HCT116 (cell line): Measurements from ENCODE around the gene FATE1. TPM values are rescaled to one million over a fixed set of nuclear protein-coding genes. Genes with fewer than 3 reads are reported as not detected.

Source experiments
- ATAC-seq: fragments of 200-7000 bp; cut with Tn5 transposase; 2 replicates; pipeline ENCODE4 v1.9.1; 2020; ENCODE audit warnings: mild to moderate bottlenecking, moderate library complexity
- BruUV-seq: library from RNA; stranded (reverse); fragments of 400-500 nt; replicated peaks from 2 replicates; lab custom pipeline; 2021; lab: Mats Ljungman, UMichigan
- CTCF ChIA-PET: fragments of 300-600 bp; sonication (Branson Sonifier 250); formaldehyde crosslinking; loops from one replicate; lab custom pipeline; 2021; ENCODE audit warnings: antibody characterized with exemption; lab: Charles Lee
- POLR2A ChIA-PET: fragments of 300-600, 350-600 bp; sonication (Branson Sonifier 250); formaldehyde crosslinking; loops from one replicate; lab custom pipeline; 2021; ENCODE audit warnings: antibody characterized with exemption; lab: Charles Lee
- RAD21 ChIA-PET, 2 experiments: fragments of 300-600 bp; sonication (Branson Sonifier 250); formaldehyde crosslinking; loops; one replicate each; lab custom pipeline; 2023; ENCODE audit warnings: low total read pairs in 2 of 2; ENCODE audit not compliant: uncharacterized antibody in 2 of 2, unreplicated experiment in 2 of 2, low non-redundant PET in 1 of 2; lab: Charles Lee
- DNase-seq: peaks from one replicate; pipeline ENCODE4 v3.0.0-alpha.2; 2010; ENCODE audit warnings: low read depth, low spot score
- H2AFZ ChIP-seq: fragments of 200-600 bp; shearing (Covaris generic), sonication (generic); 2 replicates; pipeline ENCODE4 v1.6.1; 2017; ENCODE audit warnings: low read depth, mixed run types, mixed read lengths, antibody characterized with exemption, low read length; ENCODE audit not compliant: poor library complexity, severe bottlenecking
- H3K27ac ChIP-seq: 2 replicates; pipeline ENCODE4 v1.5.1; 2012; ENCODE audit warnings: low read depth, low read length
- H3K27me3 ChIP-seq: fragments of 200-600 bp; sonication (generic); 2 replicates; pipeline ENCODE4 v1.6.1; 2016; ENCODE audit warnings: mixed run types, low read length, mixed read lengths; ENCODE audit not compliant: insufficient read depth
- H3K36me3 ChIP-seq, 2 experiments: fragments of 200-500 bp in 1 of 2; fragments of 200-600 bp in 1 of 2; sonication (Bioruptor generic) in 1 of 2; sonication (generic) in 1 of 2; 2 replicates each; pipeline versions ENCODE4 v1.5.1 to v1.6.1; 2014 to 2016; ENCODE audit warnings: low read length in 2 of 2, inconsistent platforms in 1 of 2, mixed read lengths in 1 of 2, mixed run types in 1 of 2; ENCODE audit not compliant: insufficient read depth in 2 of 2, control insufficient read depth in 1 of 2
- H3K4me1 ChIP-seq, 2 experiments: fragments of 200-600 bp in 1 of 2; sonication (generic) in 1 of 2; 2 replicates each; pipeline versions ENCODE4 v1.5.1 to v1.6.1; 2012 to 2017; ENCODE audit warnings: low read length in 2 of 2, inconsistent platforms in 1 of 2, mild to moderate bottlenecking in 1 of 2, mixed read lengths in 1 of 2, mixed run types in 1 of 2, moderate library complexity in 1 of 2; ENCODE audit not compliant: insufficient read depth in 2 of 2, control insufficient read depth in 1 of 2
- H3K4me2 ChIP-seq: fragments of 200-600 bp; sonication (generic); 2 replicates; pipeline ENCODE4 v1.6.1; 2017; ENCODE audit warnings: mixed run types, low read length, mixed read lengths
- H3K4me3 ChIP-seq, 2 experiments: fragments of 200-600 bp in 1 of 2; sonication (generic) in 1 of 2; replicated peaks in 1 of 2; 2 replicates each; pipeline ENCODE4 v1.5.1; 2011 to 2016; ENCODE audit warnings: low read length in 2 of 2, control low read depth in 1 of 2, low read depth in 1 of 2, mild to moderate bottlenecking in 1 of 2, mixed read lengths in 1 of 2, mixed run types in 1 of 2
- H3K79me2 ChIP-seq: fragments of 200-600 bp; sonication (generic); 2 replicates; pipeline ENCODE4 v1.6.1; 2017; ENCODE audit warnings: mild to moderate bottlenecking, mixed run types, low read length, moderate library complexity, mixed read lengths; ENCODE audit not compliant: insufficient read depth
- H3K9ac ChIP-seq: fragments of 200-600 bp; sonication (generic); 2 replicates; pipeline ENCODE4 v1.6.1; 2016; ENCODE audit warnings: low read length, mixed read lengths
- H3K9me2 ChIP-seq: fragments of 200-600 bp; sonication (generic), shearing (Covaris generic); 2 replicates; pipeline ENCODE4 v1.6.1; 2017; ENCODE audit warnings: mixed run types, mild to moderate bottlenecking, moderate library complexity; ENCODE audit not compliant: insufficient read depth
- H3K9me3 ChIP-seq, 2 experiments: fragments of 200-500 bp in 1 of 2; fragments of 200-600 bp in 1 of 2; sonication (Bioruptor generic) in 1 of 2; sonication (generic) in 1 of 2; 2 replicates each; pipeline ENCODE4 v1.6.1; 2014 to 2017; ENCODE audit warnings: low read length in 2 of 2, mixed read lengths in 2 of 2, inconsistent platforms in 1 of 2, low read depth in 1 of 2, mild to moderate bottlenecking in 1 of 2, mixed run types in 1 of 2, moderate library complexity in 1 of 2; ENCODE audit not compliant: control insufficient read depth in 1 of 2, insufficient read depth in 1 of 2
- H4K20me1 ChIP-seq: fragments of 200-600 bp; sonication (generic), shearing (Covaris generic); 2 replicates; pipeline ENCODE4 v1.6.1; 2017; ENCODE audit warnings: mixed run types, mild to moderate bottlenecking, moderate library complexity; ENCODE audit not compliant: insufficient read depth
- CBX3 ChIP-seq: IDR thresholded peaks from 2 replicates; pipeline ENCODE4 v1.6.1; 2012; ENCODE audit warnings: low read depth
- CTCF ChIP-seq, 3 experiments: fragments of 200-600 bp in 1 of 3; sonication (generic) in 1 of 3; IDR thresholded peaks in 2 of 3; conservative IDR thresholded peaks in 1 of 3; 2 replicates each; pipeline ENCODE4 v1.5.1; 2012 to 2017; ENCODE audit warnings: low read depth in 2 of 3, low read length in 2 of 3, antibody characterized with exemption in 1 of 3, borderline replicate concordance in 1 of 3, control low read depth in 1 of 3, mild to moderate bottlenecking in 1 of 3, mixed read lengths in 1 of 3, mixed run types in 1 of 3, moderate library complexity in 1 of 3; ENCODE audit not compliant: insufficient read depth in 1 of 3
- EGR1 ChIP-seq: IDR thresholded peaks from 2 replicates; pipeline ENCODE4 v1.6.1; 2012; ENCODE audit warnings: low read depth
- EZH2phosphoT487 ChIP-seq: fragments of 200-600 bp; IDR thresholded peaks from 2 replicates; pipeline ENCODE4 v1.6.1; 2018; ENCODE audit warnings: antibody characterized with exemption, borderline replicate concordance
- JUND ChIP-seq: IDR thresholded peaks from 2 replicates; pipeline ENCODE4 v1.6.1; 2012
- POLR2A ChIP-seq: IDR thresholded peaks from 2 replicates; pipeline ENCODE4 v1.7.0; 2011; ENCODE audit warnings: borderline replicate concordance; ENCODE audit not compliant: insufficient read depth, insufficient read length; ENCODE audit errors: extremely low read depth
- POLR2AphosphoS5 ChIP-seq: IDR thresholded peaks from 2 replicates; pipeline ENCODE4 v1.6.1; 2011; ENCODE audit warnings: mild to moderate bottlenecking, low read depth, low read length, moderate library complexity
- REST ChIP-seq: IDR thresholded peaks from 2 replicates; pipeline ENCODE4 v1.6.1; 2012; ENCODE audit warnings: low read depth
- SP1 ChIP-seq: IDR thresholded peaks from 2 replicates; pipeline ENCODE4 v1.6.1; 2012; ENCODE audit warnings: low read depth
- intact Hi-C: fragments of 100-400 bp; cut with micrococcal nuclease; formaldehyde crosslinking; loops from 2 replicates; pipeline ENCODE4 v1.10.0; 2022
- total RNA-seq: library from RNA; stranded (reverse); gene quantifications from one replicate; pipeline ENCODE4 v1.2.1, GENCODE V29; 2021; ENCODE audit not compliant: unreplicated experiment

Gene FATE1
- total RNA-seq, 1 experiment from 2014 or later = not detected

- ChIA-PET CTCF (interaction anchor here (1.1 to 2.8 kb wide), 4 partner anchors 40 to 887 kb away, joined by 4 to 32 read pairs (median 8); no protein-coding TSS in a partner anchor), RAD21 (interaction anchor here in 1 of 2 experiments (2.1 kb wide), 1 partner anchor 879 kb away, joined by 11 read pairs; no protein-coding TSS in a partner anchor), POLR2A (no interaction called here)
- no peaks in the 10 kb centered on the region for H3K79me2 ChIP-seq
- H3K9ac ChIP-seq = no peak overlapping the region
- no peaks in the 10 kb centered on the region for H3K36me3 ChIP-seq
- H3K4me3 ChIP-seq = no peak overlapping the region
- intact Hi-C loops = loop anchor here (5.0 kb wide), 1 partner anchor 588 kb away; no protein-coding TSS in a partner anchor
- H3K4me2 ChIP-seq = peak overlapping the region; percentile 25
- H4K20me1 ChIP-seq = no peaks in the 10 kb centered on the region
- TF ChIP-seq POLR2AphosphoS5 (no peak), CBX3 (no peak), CTCF (IDR thresholded peaks at IDR 0.05 in 2 of 3, conservative IDR thresholded peaks at IDR 0.05 in 1 of 3; ENCODE audit: borderline replicate concordance in 1 of 3, insufficient read depth in 1 of 3, low read depth in 2 of 3, low read length in 2 of 3) (no peak), JUND (no peak), EGR1 (no peak), POLR2A (no peak), REST (no peak), EZH2phosphoT487 (no peak), SP1 (no peak)
- H3K9me2 ChIP-seq = no peaks in the 10 kb centered on the region
- no peak overlapping the region for H2AFZ ChIP-seq
- H3K27ac ChIP-seq = no peak overlapping the region
- peak; percentile 10 for DNase-seq
- H3K27me3 ChIP-seq = no peaks in the 10 kb centered on the region; the same call in 1 of the 2 replicates
- BruUV-seq = no TSS peak
- ATAC-seq = peak; percentile 56
- H3K4me1 ChIP-seq = peaks cover 4 to 7% of the 10 kb centered on the region in 2 experiments; a peak in 2 of 4 replicates
- no peaks in the 10 kb centered on the region for H3K9me3 ChIP-seq
These were observed 38.2 kb downstream of the FATE1 start for GRCh38 chrX:151754047-151754429.
